Esophagus muscularis mucosa (tissue), 4 donors: Measurements from ENCODE around the gene UQCC2.

Source experiments
- CTCF ChIP-seq, 3 experiments: fragments of 200-600 bp in 2 of 3; fragments of 450-650 bp in 1 of 3; sonication (generic) in 2 of 3; IDR thresholded peaks; one replicate each; pipeline ENCODE4 v1.5.1; 2017 to 2019; ENCODE audit warnings: antibody characterized with exemption in 3 of 3, mild to moderate bottlenecking in 2 of 3, moderate library complexity in 1 of 3
- EP300 ChIP-seq: sonication (generic); formaldehyde crosslinking; IDR thresholded peaks from one replicate; pipeline ENCODE4 v1.6.1; 2017; ENCODE audit warnings: antibody characterized with exemption
- POLR2A ChIP-seq: fragments of 450-650 bp; IDR thresholded peaks from one replicate; pipeline ENCODE4 v1.6.1; 2017; ENCODE audit warnings: antibody characterized with exemption, moderate library complexity, mild to moderate bottlenecking, low read depth
- POLR2AphosphoS5 ChIP-seq, 2 donors: sonication (generic); formaldehyde crosslinking; IDR thresholded peaks; one replicate each; pipeline ENCODE4 v1.6.1; 2017; ENCODE audit warnings: antibody characterized with exemption in 2 of 2

DNA sequence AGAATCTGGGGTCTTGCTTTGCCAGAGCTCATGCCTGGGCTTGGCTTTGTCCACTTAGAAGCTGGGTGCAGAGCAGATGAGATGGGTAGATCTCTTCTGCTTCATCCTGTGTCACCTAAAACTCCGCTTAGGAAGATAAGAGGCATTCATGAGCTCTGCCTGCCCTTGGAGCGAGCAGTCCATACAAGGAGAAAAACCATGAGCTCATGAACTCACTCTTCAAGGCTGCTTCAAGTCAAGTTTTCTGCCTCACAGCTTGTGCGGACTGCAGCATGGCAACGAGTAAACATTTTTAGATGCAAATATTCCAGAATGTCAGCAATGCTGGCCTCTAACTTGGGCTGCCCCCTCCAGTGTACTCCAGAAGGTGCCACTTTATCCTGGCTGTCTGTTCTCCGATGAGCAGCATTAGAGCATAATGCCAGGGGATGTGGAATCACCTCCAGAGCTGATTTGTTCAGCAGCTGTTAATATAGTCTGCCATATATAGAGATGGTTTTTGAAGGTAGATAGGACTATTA, 10.7 kb upstream of the UQCC2 start:
- TF ChIP-seq CTCF (IDR thresholded peaks at IDR 0.05) (no peak), POLR2AphosphoS5 (IDR thresholded peaks at IDR 0.05) (no peak), EP300 (no peak), POLR2A (no peak)
